ENCODE data around the gene TMEM225B. TPM values are rescaled to one million over a fixed set of nuclear protein-coding genes. Genes with fewer than 3 reads are reported as not detected.

The TMEM225B gene
- total and polyA plus RNA-seq, 12 donors, result 0.52 to 4.9 (median 1.9) TPM

DNA sequence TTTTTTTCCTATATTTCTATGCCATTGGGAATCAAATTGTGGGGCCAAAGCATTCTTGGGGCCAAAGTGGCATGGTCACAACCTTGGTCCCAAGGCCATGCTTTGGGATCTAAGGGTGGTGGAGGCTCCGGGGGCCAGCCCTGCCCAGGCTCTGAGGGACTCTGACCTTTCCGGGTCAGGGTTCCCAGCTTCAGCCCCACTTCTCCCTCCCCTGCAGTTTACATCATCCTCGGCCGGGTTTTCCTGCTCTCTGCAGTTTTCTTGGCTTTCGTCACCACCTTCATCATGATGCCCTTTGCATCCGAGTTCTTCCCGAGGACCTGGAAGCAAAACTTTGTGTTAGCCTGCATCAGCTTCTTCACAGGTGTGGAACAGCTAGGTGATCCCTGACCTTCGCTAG lies 8.5 kb downstream of the TMEM225B start:
- no peaks in the 10 kb centered on the region for H3K27me3 ChIP-seq
- H3K4me1 ChIP-seq (replicated peaks in 1 of 2), result no peaks in the 10 kb centered on the region
- H3K36me3 ChIP-seq (replicated peaks in 1 of 2), result no peaks in the 10 kb centered on the region
- WGBS, 4 donors, result 50 to 54% (median 52%) methylated on average over 8 of the region's 8 CpGs
- H3K9me3 ChIP-seq (replicated peaks in 1 of 3), result no peaks in the 10 kb centered on the region
- H3K4me3 ChIP-seq, result no peak overlapping the region
- no peak for TF ChIP-seq POLR2A (IDR thresholded peaks at IDR 0.05)
- TF ChIP-seq CTCF (IDR thresholded peaks at IDR 0.05), result no peak
- H3K27ac ChIP-seq, result no peak overlapping the region
- intact Hi-C loops (cut with DNase I), result no loop called here
- no peak for DNase-seq

GRCh38 chr7:99607548-99607947 lies 9.5 kb downstream of the TMEM225B start:
- TF ChIP-seq POLR2A (IDR thresholded peaks at IDR 0.05) (no peak), CTCF (IDR thresholded peaks at IDR 0.05) (no peak)
- intact Hi-C loops (cut with DNase I), result no loop called here
- H3K27me3 ChIP-seq, result no peaks in the 10 kb centered on the region
- no peak overlapping the region for H3K27ac ChIP-seq
- 72 to 89% (median 85%) methylated on average over 8 to 9 of the region's 9 CpGs for WGBS, 4 donors
- no peaks in the 10 kb centered on the region for H3K36me3 ChIP-seq (replicated peaks in 1 of 2)
- DNase-seq, result peak in 1 of 7 donors; percentile 18
- H3K9me3 ChIP-seq (replicated peaks in 1 of 3), result no peaks in the 10 kb centered on the region
- H3K4me3 ChIP-seq, result no peak overlapping the region
- no peaks in the 10 kb centered on the region for H3K4me1 ChIP-seq (replicated peaks in 1 of 2)

GRCh38 chr7:99614495-99614894 lies 16.4 kb downstream of the TMEM225B start:
- WGBS, 4 donors, result 54 to 67% (median 60%) methylated on average over 3 of the region's 3 CpGs
- TF ChIP-seq CTCF (IDR thresholded peaks at IDR 0.05) (no peak), POLR2A (IDR thresholded peaks at IDR 0.05) (no peak)
- Histone ChIP-seq H3K9me3 (replicated peaks in 1 of 3) (no peaks in the 10 kb centered on the region), H3K27me3 (no peaks in the 10 kb centered on the region), H3K4me1 (replicated peaks in 1 of 2) (peaks cover 12 to 18% of the 10 kb centered on the region in 2 donors), H3K36me3 (replicated peaks in 1 of 2) (peaks cover 0 to 13% of the 10 kb centered on the region in 2 donors), H3K27ac (no peak overlapping the region), H3K4me3 (no peak overlapping the region)
- intact Hi-C loops (cut with DNase I), result no loop called here
- no peak for DNase-seq

DNA sequence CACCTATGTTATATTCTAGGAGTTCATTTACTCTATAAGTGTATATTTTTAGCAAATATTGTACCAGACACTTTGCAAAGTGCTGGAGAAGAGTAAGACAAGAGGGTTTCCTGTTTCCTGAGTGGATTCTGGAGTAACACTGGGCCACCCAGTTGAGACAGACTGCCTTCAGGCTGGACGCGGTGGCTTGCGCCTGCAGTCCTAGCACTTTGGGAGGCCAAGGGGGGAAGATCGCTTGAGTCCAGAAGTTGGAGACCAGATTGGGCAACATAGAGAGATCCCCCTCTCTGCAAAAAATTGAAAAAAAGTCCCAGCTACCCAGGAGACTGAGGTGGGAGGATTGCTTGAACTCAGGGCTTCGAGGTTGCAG lies 17.9 kb downstream of the TMEM225B start:
- whole genome bisulfite sequencing, 4 donors, result 86 to 92% (median 89%) methylated on average over 5 of the region's 5 CpGs

More for the DNA sequence above, 17.9 kb downstream of the TMEM225B start:
- peak in 1 of 7 donors; percentile 30 for DNase-seq
- H3K27ac ChIP-seq, result peak overlapping the region in 2 of 5 donors; percentile 67 to 88
- H3K27me3 ChIP-seq, result no peaks in the 10 kb centered on the region
- H3K4me3 ChIP-seq, result peak overlapping the region in 1 of 4 donors; percentile 83
- H3K9me3 ChIP-seq (replicated peaks in 1 of 3), result no peaks in the 10 kb centered on the region
- TF ChIP-seq POLR2A (IDR thresholded peaks at IDR 0.05), result no peak
- no peak for TF ChIP-seq CTCF (IDR thresholded peaks at IDR 0.05)
- intact Hi-C loops (cut with DNase I), result no loop called here
- peaks cover 0 to 28% of the 10 kb centered on the region in 2 donors for H3K36me3 ChIP-seq (replicated peaks in 1 of 2)
- peaks cover 12 to 18% of the 10 kb centered on the region in 2 donors for H3K4me1 ChIP-seq (replicated peaks in 1 of 2)
